ENCODE results near the gene ROR1. TPM values are rescaled to one million over a fixed set of nuclear protein-coding genes. Genes with fewer than 3 reads are reported as not detected.

ROR1 gene
- total and polyA plus RNA-seq, 9 of the 15 experiments (the other 6 are each of a cell fraction or from before 2014, with no cell fraction given) = 0.02 TPM; not detected in 8

DNA sequence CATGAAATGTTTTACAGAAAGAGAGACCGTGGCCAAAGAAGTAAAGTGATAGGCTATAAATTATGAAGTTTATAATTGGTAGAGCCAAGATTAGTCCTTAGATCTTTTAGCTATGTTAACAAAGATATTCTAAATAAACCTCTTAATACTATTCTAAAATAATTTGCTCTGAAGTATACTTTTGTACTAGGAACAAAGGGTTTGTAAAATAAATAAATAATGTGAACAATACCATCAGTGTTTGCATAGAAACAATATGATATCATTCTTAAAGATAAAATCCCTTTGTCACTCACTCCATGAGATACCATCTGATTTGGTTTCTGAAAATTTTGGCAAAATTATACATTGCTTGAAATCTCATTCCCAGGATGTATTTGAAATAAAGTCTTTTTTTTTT lies 322.0 kb downstream of the ROR1 start:
- in situ Hi-C loops (cut with MboI) = no loop called here
- BruUV-seq (replicated peaks) = no TSS peak
- no peaks in the 10 kb centered on the region for H4K20me1 ChIP-seq (replicated peaks; ENCODE audit: control insufficient read depth, insufficient read depth, low read length)

DNA sequence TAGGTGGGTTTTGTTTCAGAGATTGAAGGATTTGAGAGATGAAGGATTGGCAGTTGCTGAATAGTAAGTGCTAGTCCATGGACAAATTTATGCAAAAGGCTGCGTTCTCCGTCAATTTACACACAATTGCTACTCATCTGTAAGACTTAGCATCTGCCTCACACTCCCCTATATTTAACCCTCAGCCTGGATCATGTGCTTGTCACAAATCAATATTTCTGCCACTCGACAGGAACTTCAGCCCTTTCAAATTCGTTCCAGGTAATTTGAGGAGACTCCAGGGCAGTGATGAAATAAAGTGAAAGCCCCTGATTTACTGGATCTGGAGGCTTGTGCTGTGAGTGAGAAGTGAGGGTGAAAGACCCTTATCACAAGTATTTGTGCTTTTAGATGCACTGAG lies 324.0 kb downstream of the ROR1 start:
- no TSS peak for BruUV-seq (replicated peaks)
- no peaks in the 10 kb centered on the region for H3K36me3 ChIP-seq (ENCODE audit: control insufficient read depth, insufficient read depth, low read length)
- WGBS (ENCODE audit: insufficient coverage, low coverage, missing lambda C conversion rate) = 0% methylated on average over 4 of the region's 4 CpGs
- no peak overlapping the region for H3K27ac ChIP-seq (ENCODE audit: extremely low read depth, low read depth, low read length)
- no peaks in the 10 kb centered on the region for H3K9me3 ChIP-seq (replicated peaks; ENCODE audit: control insufficient read depth, insufficient read depth, low read depth, low read length)
- no peak overlapping the region for H2AFZ ChIP-seq (ENCODE audit: low read depth, low read length)
- no peaks in the 10 kb centered on the region for H3K4me1 ChIP-seq (replicated peaks in 1 of 2; ENCODE audit: control insufficient read depth in 2 of 2, insufficient read depth in 2 of 2, low read length in 2 of 2)
- in situ Hi-C loops (cut with MboI) = no loop called here
- ChIA-PET POLR2A (no interaction called here), CTCF (ENCODE audit: low intra/inter-chr PET ratio) (no interaction called here)
- no peaks in the 10 kb centered on the region for H3K79me2 ChIP-seq (ENCODE audit: control insufficient read depth, insufficient read depth, low read length)
- H3K27me3 ChIP-seq (ENCODE audit: control insufficient read depth in 2 of 2, insufficient read depth in 2 of 2, low read length in 2 of 2) = no peaks in the 10 kb centered on the region
- FAIRE-seq (no peak), ATAC-seq (no peak), DNase-seq (ENCODE audit: extremely low read depth in 1 of 4, low spot score in 3 of 4) (no peak)
- H4K20me1 ChIP-seq (replicated peaks; ENCODE audit: control insufficient read depth, insufficient read depth, low read length) = no peaks in the 10 kb centered on the region
- H3K4me2 ChIP-seq (ENCODE audit: insufficient read depth, low read length) = no peak overlapping the region
- no peaks in the 10 kb centered on the region for H3K9me1 ChIP-seq (ENCODE audit: control insufficient read depth, insufficient read depth, low read length)
- intact Hi-C loops (cut with micrococcal nuclease) = no loop called here
- no peak overlapping the region for H3K9ac ChIP-seq (ENCODE audit: insufficient read depth in 1 of 2, low read depth in 2 of 2, low read length in 2 of 2)
- no peak overlapping the region for H3K4me3 ChIP-seq
- no peak for TF ChIP-seq RBBP5 (IDR thresholded peaks at IDR 0.05; ENCODE audit: borderline replicate concordance, insufficient read depth, low read length, poor library complexity, severe bottlenecking)
- TF ChIP-seq ZNF224 (CRISPR knock-in tag; IDR thresholded peaks at IDR 0.05) = no peak
- TF ChIP-seq KDM2B (CRISPR knock-in tag; IDR thresholded peaks at IDR 0.05) = no peak
- no peak for TF ChIP-seq IFI16 (CRISPR knock-in tag; IDR thresholded peaks at IDR 0.05)
- no peak for TF ChIP-seq FOXA1 (IDR thresholded peaks at IDR 0.05; ENCODE audit: borderline replicate concordance)
- TF ChIP-seq, protein P1, sequence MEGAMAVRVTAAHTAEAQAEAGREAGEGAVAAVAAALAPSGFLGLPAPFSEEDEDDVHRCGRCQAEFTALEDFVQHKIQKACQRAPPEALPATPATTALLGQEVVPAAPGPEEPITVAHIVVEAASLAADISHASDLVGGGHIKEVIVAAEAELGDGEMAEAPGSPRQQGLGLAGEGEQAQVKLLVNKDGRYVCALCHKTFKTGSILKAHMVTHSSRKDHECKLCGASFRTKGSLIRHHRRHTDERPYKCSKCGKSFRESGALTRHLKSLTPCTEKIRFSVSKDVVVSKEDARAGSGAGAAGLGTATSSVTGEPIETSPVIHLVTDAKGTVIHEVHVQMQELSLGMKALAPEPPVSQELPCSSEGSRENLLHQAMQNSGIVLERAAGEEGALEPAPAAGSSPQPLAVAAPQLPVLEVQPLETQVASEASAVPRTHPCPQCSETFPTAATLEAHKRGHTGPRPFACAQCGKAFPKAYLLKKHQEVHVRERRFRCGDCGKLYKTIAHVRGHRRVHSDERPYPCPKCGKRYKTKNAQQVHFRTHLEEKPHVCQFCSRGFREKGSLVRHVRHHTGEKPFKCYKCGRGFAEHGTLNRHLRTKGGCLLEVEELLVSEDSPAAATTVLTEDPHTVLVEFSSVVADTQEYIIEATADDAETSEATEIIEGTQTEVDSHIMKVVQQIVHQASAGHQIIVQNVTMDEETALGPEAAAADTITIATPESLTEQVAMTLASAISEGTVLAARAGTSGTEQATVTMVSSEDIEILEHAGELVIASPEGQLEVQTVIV (CRISPR knock-in tag; IDR thresholded peaks at IDR 0.05; ENCODE audit: borderline replicate concordance) = no peak
- no peak for TF ChIP-seq DACH1 (IDR thresholded peaks at IDR 0.05; ENCODE audit: partially characterized antibody)
- TF ChIP-seq HNRNPK (IDR thresholded peaks at IDR 0.05; ENCODE audit: low read depth, low read length, poor library complexity, severe bottlenecking) = no peak
- TF ChIP-seq DIDO1 (tag; IDR thresholded peaks at IDR 0.05; ENCODE audit: low read depth) = no peak
- TF ChIP-seq OTX1 (CRISPR knock-in tag; IDR thresholded peaks at IDR 0.05) = no peak
- no peak for TF ChIP-seq SMAD2 (IDR thresholded peaks at IDR 0.05; ENCODE audit: low read depth, low read length)

More for the DNA sequence above, 322.0 kb downstream of the ROR1 start:
- Histone ChIP-seq H3K9me3 (replicated peaks; ENCODE audit: control insufficient read depth, insufficient read depth, low read depth, low read length) (no peaks in the 10 kb centered on the region), H3K9ac (ENCODE audit: insufficient read depth in 1 of 2, low read depth in 2 of 2, low read length in 2 of 2) (no peak overlapping the region), H3K4me1 (replicated peaks in 1 of 2; ENCODE audit: control insufficient read depth in 2 of 2, insufficient read depth in 2 of 2, low read length in 2 of 2) (no peaks in the 10 kb centered on the region), H3K79me2 (ENCODE audit: control insufficient read depth, insufficient read depth, low read length) (no peaks in the 10 kb centered on the region), H3K4me3 (no peak overlapping the region), H3K27ac (ENCODE audit: extremely low read depth, low read depth, low read length) (no peak overlapping the region), H3K4me2 (ENCODE audit: insufficient read depth, low read length) (no peak overlapping the region), H2AFZ (ENCODE audit: low read depth, low read length) (no peak overlapping the region), H3K27me3 (ENCODE audit: control insufficient read depth in 2 of 2, insufficient read depth in 2 of 2, low read length in 2 of 2) (no peaks in the 10 kb centered on the region), H3K9me1 (ENCODE audit: control insufficient read depth, insufficient read depth, low read length) (no peaks in the 10 kb centered on the region), H3K36me3 (ENCODE audit: control insufficient read depth, insufficient read depth, low read length) (no peaks in the 10 kb centered on the region)
- WGBS (ENCODE audit: insufficient coverage, low coverage, missing lambda C conversion rate) = 0% methylated on average over 1 of the region's 1 CpG
- TF ChIP-seq LEF1 (IDR thresholded peaks at IDR 0.05) = no peak
- TF ChIP-seq, protein P2, sequence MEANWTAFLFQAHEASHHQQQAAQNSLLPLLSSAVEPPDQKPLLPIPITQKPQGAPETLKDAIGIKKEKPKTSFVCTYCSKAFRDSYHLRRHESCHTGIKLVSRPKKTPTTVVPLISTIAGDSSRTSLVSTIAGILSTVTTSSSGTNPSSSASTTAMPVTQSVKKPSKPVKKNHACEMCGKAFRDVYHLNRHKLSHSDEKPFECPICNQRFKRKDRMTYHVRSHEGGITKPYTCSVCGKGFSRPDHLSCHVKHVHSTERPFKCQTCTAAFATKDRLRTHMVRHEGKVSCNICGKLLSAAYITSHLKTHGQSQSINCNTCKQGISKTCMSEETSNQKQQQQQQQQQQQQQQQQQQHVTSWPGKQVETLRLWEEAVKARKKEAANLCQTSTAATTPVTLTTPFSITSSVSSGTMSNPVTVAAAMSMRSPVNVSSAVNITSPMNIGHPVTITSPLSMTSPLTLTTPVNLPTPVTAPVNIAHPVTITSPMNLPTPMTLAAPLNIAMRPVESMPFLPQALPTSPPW (CRISPR knock-in tag; IDR thresholded peaks at IDR 0.05) = no peak
- no peak for TF ChIP-seq NFATC3 (IDR thresholded peaks at IDR 0.05)
- ChIA-PET CTCF (ENCODE audit: low intra/inter-chr PET ratio) (no interaction called here), POLR2A (no interaction called here)
- no peak for FAIRE-seq
- intact Hi-C loops (cut with micrococcal nuclease) = no loop called here
- no peak for ATAC-seq
- DNase-seq (ENCODE audit: extremely low read depth in 1 of 4, low spot score in 3 of 4) = no peak
